WTC11 (cell line): ENCODE data around the gene CCDC61. TPM values are rescaled to one million over a fixed set of nuclear protein-coding genes. Genes with fewer than 3 reads are reported as not detected.

ENCODE experiments used
- ATAC-seq: fragments of 200-7000 bp; cut with Tn5 transposase; 2 replicates; pipeline ENCODE4 v1.10.0; 2021; ENCODE audit warnings: mild to moderate bottlenecking, moderate library complexity
- CTCF ChIA-PET: fragments of 300-600 bp; sonication (Branson Sonifier 250); formaldehyde crosslinking; loops from one replicate; lab custom pipeline; 2021; ENCODE audit warnings: antibody characterized with exemption; lab: Charles Lee
- POLR2A ChIA-PET: fragments of 350-600 bp; sonication (Branson Sonifier 250); formaldehyde crosslinking; loops from one replicate; lab custom pipeline; 2021; ENCODE audit warnings: antibody characterized with exemption; lab: Charles Lee
- DNase-seq: peaks from one replicate; pipeline ENCODE4 v3.0.0; 2021; ENCODE audit warnings: low spot score
- H3K27ac Mint-ChIP-seq: 2 replicates; pipeline ENCODE4 v1.8.0; 2021; ENCODE audit warnings: mixed read lengths
- H3K27me3 Mint-ChIP-seq: 2 replicates; pipeline ENCODE4 v1.8.0; 2021; ENCODE audit warnings: low read depth, mild to moderate bottlenecking, moderate library complexity, mixed read lengths
- H3K36me3 Mint-ChIP-seq: 2 replicates; pipeline ENCODE4 v1.8.0; 2021; ENCODE audit warnings: mixed read lengths
- H3K4me1 Mint-ChIP-seq: 2 replicates; pipeline ENCODE4 v1.8.0; 2022; ENCODE audit warnings: mixed read lengths
- H3K4me3 Mint-ChIP-seq: 2 replicates; pipeline ENCODE4 v1.8.0; 2021; ENCODE audit warnings: mild to moderate bottlenecking, moderate library complexity, mixed read lengths
- H3K9me3 Mint-ChIP-seq: 2 replicates; pipeline ENCODE4 v1.8.0; 2021; ENCODE audit warnings: mixed read lengths
- AR ChIP-seq: fragments of 250-450 bp; sonication (Bioruptor Pico); IDR thresholded peaks from 2 replicates; pipeline ENCODE4 v1.9.0; 2021; ENCODE audit warnings: mild to moderate bottlenecking
- ATF2 ChIP-seq: sonication (generic); formaldehyde crosslinking; IDR thresholded peaks from 2 replicates; pipeline ENCODE4 v1.8.1; 2022; ENCODE audit warnings: low read depth, missing genetic modification reagents, borderline replicate concordance
- CDX4 ChIP-seq: fragments of 250-450 bp; sonication (Bioruptor Pico); IDR thresholded peaks from 2 replicates; pipeline ENCODE4 v1.9.0; 2021; ENCODE audit warnings: moderate library complexity, mild to moderate bottlenecking, inconsistent platforms, borderline replicate concordance
- ETV6 ChIP-seq: sonication (generic); formaldehyde crosslinking; IDR thresholded peaks from 2 replicates; pipeline ENCODE4 v1.8.1; 2022; ENCODE audit warnings: mild to moderate bottlenecking, missing genetic modification reagents
- GABPB1 ChIP-seq: sonication (generic); formaldehyde crosslinking; IDR thresholded peaks from 2 replicates; pipeline ENCODE4 v1.8.1; 2023; ENCODE audit warnings: mild to moderate bottlenecking, missing genetic modification reagents
- MLX ChIP-seq: sonication (generic); formaldehyde crosslinking; IDR thresholded peaks from 2 replicates; pipeline ENCODE4 v1.8.1; 2023; ENCODE audit warnings: mild to moderate bottlenecking, missing genetic modification reagents, moderate library complexity
- OVOL2 ChIP-seq: fragments of 250-450 bp; sonication (Bioruptor Pico); IDR thresholded peaks from 2 replicates; pipeline ENCODE4 v1.9.0; 2021; ENCODE audit warnings: mild to moderate bottlenecking, borderline replicate concordance
- RELA ChIP-seq: sonication (generic); formaldehyde crosslinking; IDR thresholded peaks from 2 replicates; pipeline ENCODE4 v1.8.1; 2022; ENCODE audit warnings: missing genetic modification reagents, mild to moderate bottlenecking, borderline replicate concordance
- STAT6 ChIP-seq: sonication (generic); formaldehyde crosslinking; conservative IDR thresholded peaks from 2 replicates; pipeline ENCODE4 v1.8.1; 2023; ENCODE audit warnings: mild to moderate bottlenecking, low read depth, missing genetic modification reagents, moderate library complexity
- TCF7 ChIP-seq: sonication (generic); formaldehyde crosslinking; IDR thresholded peaks from 2 replicates; pipeline ENCODE4 v1.8.0; 2022; ENCODE audit warnings: mild to moderate bottlenecking, low read depth, missing genetic modification reagents, moderate library complexity
- TEAD4 ChIP-seq: sonication (generic); formaldehyde crosslinking; IDR thresholded peaks from 2 replicates; pipeline ENCODE4 v1.8.0; 2022; ENCODE audit warnings: mild to moderate bottlenecking, missing genetic modification reagents
- USF2 ChIP-seq: sonication (generic); formaldehyde crosslinking; IDR thresholded peaks from 2 replicates; pipeline ENCODE4 v1.8.1; 2023; ENCODE audit warnings: mild to moderate bottlenecking, missing genetic modification reagents, moderate library complexity
- ZNF219 ChIP-seq: sonication (generic); formaldehyde crosslinking; IDR thresholded peaks from 2 replicates; pipeline ENCODE4 v1.8.0; 2023; ENCODE audit warnings: missing genetic modification reagents, mild to moderate bottlenecking, borderline replicate concordance
- ZNF416 ChIP-seq: fragments of 250-450 bp; sonication (Bioruptor Pico); IDR thresholded peaks from 2 replicates; pipeline ENCODE4 v1.9.0; 2021; ENCODE audit warnings: mild to moderate bottlenecking, inconsistent platforms
- ZNF423 ChIP-seq: fragments of 250-450 bp; sonication (Bioruptor Pico); IDR thresholded peaks from 2 replicates; pipeline ENCODE4 v2.1.2; 2022; ENCODE audit warnings: mild to moderate bottlenecking, moderate library complexity
- ZNF512 ChIP-seq: sonication (generic); formaldehyde crosslinking; IDR thresholded peaks from 2 replicates; pipeline ENCODE4 v1.8.1; 2022; ENCODE audit warnings: missing genetic modification reagents, borderline replicate concordance
- total RNA-seq: library from RNA; stranded (reverse); gene quantifications from 3 replicates; pipeline ENCODE4 v1.2.3, GENCODE V29; 2021

Gene CCDC61
- total RNA-seq, 1 experiment from 2014 or later: 33.7 TPM

GRCh38 chr19:45969676-45970075 lies 25.6 kb upstream of the CCDC61 start:
- TF ChIP-seq TCF7 (CRISPR knock-in tag): no peak
- TF ChIP-seq USF2 (CRISPR knock-in tag): no peak
- TF ChIP-seq STAT6 (CRISPR knock-in tag): no peak
- TF ChIP-seq OVOL2 (CRISPR knock-in tag): no peak
- no peak for TF ChIP-seq ATF2 (CRISPR knock-in tag)
- TF ChIP-seq AR (CRISPR knock-in tag): no peak
- no peak for TF ChIP-seq ZNF423 (CRISPR knock-in tag)
- TF ChIP-seq RELA (CRISPR knock-in tag): no peak
- TF ChIP-seq MLX: no peak
- TF ChIP-seq ZNF219: no peak
- no peak for TF ChIP-seq TEAD4 (CRISPR knock-in tag)
- TF ChIP-seq ZNF416 (CRISPR knock-in tag): no peak
- no peak for TF ChIP-seq ZNF512 (CRISPR knock-in tag)
- no peak for TF ChIP-seq GABPB1 (CRISPR knock-in tag)
- H3K36me3 Mint-ChIP-seq: no peaks in the 10 kb centered on the region
- H3K27ac Mint-ChIP-seq: no peak overlapping the region
- DNase-seq (no peak), ATAC-seq (no peak)
- H3K4me3 Mint-ChIP-seq: no peak overlapping the region
- ChIA-PET POLR2A (no interaction called here), CTCF (interaction anchor here (0.7 kb wide), 1 partner anchor 106 kb away, joined by 3 read pairs; the partner anchor contains the start of gene FOXA3)
- peaks cover 74% of the 10 kb centered on the region for H3K27me3 Mint-ChIP-seq
- no peaks in the 10 kb centered on the region for H3K9me3 Mint-ChIP-seq
- H3K4me1 Mint-ChIP-seq: peaks cover 24% of the 10 kb centered on the region

- H3K27me3 Mint-ChIP-seq: peaks cover 80% of the 10 kb centered on the region
- H3K36me3 Mint-ChIP-seq: no peaks in the 10 kb centered on the region
- ATAC-seq: no peak
- no peak for TF ChIP-seq CDX4 (CRISPR knock-in tag)
- peak; percentile 98 for TF ChIP-seq ETV6 (CRISPR knock-in tag)
- DNase-seq: no peak
- CTCF ChIA-PET: interaction anchor here (1.9 kb wide), 1 partner anchor 11 kb away, joined by 11 read pairs; no protein-coding TSS in a partner anchor
- peak overlapping the region; percentile 59; the same call in 1 of the 2 replicates for H3K4me3 Mint-ChIP-seq
- H3K9me3 Mint-ChIP-seq: no peaks in the 10 kb centered on the region
- POLR2A ChIA-PET: no interaction called here
- no peak overlapping the region for H3K27ac Mint-ChIP-seq
- H3K4me1 Mint-ChIP-seq: peaks cover 24% of the 10 kb centered on the region
Observed at GRCh38 chr19:45971260-45971902, 23.9 kb upstream of the CCDC61 start.
